Activated effector memory CD4-positive, alpha-beta T cell treated with anti-CD3 and anti-CD28 coated beads, Interleukin-2, amount 50 U/mL, for 16 hours (primary cell): ENCODE data around the gene SPOP.
"Not testable (repeated sequence)": the region's sequence is repeated elsewhere in the genome, so short reads cannot be mapped to it uniquely, and the experiment has no call there.

Source experiments
- DNase-seq: peaks from one replicate; pipeline ENCODE4 v3.0.0-alpha.2; 2020

SPOP gene

GRCh38 chr17:49647256-49647585 lies 30.7 kb downstream of the SPOP start:
- DNase-seq = no peak

DNA sequence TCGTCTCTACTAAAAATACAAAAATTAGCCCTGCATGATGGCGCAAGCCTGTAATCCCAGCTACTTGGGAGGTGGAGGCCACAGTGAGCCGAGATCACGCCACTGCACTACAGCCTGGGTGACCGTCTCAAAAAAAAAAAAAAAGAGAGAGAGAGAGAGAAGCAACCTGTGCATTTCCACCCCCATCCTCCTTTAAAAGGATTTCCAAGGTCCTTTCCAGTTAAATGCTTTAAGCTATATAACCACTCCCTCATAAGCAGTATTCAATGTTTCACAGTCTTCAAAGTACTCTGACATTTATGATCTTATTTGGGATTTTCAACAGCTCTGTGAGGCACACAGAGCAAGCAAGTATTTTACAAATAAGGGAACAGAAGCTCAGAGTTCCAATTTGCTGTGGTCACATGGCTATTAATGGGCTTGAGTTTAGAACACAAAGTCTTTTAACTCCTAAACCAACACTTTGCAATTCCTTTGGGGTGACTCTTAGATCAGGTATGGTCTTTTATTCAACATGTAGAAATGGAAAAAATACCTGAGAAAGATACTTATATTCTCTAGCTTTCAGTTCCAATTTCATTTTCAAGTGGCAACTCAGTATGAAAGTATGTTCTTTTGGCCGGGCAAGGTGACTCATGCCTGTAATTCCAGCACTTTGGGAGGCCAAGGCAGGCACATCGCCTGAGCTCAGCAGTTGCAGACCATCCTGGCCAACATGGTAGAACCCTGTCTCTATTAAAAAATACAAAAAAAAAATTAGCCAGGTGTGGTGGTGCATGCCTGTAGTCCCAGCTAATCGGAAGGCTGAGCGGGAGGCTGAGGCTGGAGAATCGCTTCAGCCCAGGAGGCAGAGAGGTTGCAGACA lies 31.3 kb downstream of the SPOP start:
- peak; percentile 77 for DNase-seq

DNA sequence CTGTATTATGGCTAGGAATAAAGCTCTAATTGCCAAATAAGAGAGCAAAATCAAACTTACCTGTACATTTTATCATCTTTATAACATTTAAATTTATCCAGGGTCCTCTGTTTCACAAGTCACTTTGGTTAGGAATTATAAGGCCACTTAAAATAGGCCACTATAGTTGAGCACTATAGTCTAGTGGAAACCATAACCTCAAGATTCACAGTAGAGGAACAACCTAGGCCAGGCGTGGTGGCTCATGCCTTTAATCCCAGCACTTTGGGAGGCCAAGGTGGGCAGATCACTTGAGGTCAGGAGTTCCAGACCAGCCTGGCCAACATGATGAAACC lies 31.9 kb downstream of the SPOP start:
- DNase-seq = not testable (repeated sequence)

DNA sequence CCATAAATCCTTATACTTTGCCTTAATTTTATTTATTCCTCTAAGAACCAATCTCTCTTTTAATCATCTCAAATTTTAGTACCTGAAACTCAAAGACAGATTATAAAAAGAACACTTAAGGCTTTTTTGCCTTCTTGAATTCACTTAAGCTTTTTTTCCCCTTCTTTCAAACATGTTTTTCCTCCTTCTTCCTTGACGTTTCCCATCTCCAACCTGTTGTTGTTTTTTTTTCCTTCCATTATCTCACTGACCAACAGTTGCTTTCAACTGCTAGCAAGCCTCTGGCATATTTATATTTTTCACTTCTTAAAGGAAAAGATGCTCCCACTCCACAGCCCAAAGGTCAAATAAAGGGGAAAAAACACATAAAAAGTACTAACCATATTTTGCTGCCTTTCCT lies 32.2 kb downstream of the SPOP start:
- no peak for DNase-seq

DNA sequence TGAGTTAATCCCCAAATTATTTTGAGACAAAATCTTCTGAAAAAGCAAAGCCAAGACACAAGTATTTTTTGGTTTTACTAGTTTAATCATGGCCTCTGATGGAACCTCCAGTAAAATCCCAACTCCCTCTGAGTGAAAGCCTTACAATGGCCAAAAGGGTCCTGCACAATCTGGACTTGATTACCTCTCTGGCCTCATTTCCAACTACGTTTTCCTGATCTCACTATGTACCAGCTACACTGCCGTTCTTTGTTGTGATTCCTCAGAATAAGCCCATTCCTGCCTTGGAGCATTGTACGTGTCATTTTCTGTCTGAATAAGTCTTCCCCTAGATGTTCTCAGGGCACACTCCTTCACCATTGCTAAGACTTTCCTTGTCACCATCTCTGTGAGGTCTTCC lies 37.3 kb downstream of the SPOP start:
- no peak for DNase-seq

GRCh38 chr17:49638818-49639217 lies 39.1 kb downstream of the SPOP start:
- DNase-seq = no peak

DNA sequence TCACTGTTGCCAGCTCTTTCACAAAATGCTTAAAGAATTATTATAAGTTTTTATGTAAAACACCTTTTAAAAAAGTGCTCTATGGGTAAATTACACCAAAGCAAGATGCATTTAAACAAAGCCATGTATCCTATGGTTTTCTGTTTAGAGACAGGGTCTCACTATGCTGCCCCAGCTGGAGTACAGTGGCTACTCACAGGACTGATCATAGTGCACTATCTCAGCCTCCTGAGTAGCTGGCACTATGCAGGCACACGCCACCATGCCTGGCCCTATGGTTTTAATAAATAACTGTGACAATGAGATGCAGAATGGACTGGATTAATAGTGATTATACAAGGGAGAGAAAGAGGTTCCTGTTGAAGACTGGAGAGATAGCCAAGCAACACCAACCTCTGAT lies 40.2 kb downstream of the SPOP start:
- no peak for DNase-seq

DNA sequence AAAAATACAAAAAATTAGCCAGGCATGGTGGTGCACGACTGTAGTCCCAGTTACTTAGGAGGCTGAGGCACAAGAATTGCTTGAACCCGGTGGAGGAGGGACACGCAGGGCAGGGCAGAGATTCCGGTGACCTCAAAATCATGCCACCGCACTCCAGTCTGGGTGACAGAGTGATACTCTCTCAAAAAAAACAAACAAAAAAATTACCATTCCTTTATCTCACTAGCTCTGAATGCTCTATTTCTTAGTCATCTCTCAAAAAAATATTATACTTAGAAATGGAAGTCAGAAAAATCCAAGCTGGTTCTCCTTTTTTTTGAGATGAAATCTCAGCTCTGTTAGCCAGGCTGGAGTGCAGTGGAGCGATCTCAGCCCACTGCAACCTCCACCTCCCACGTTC lies 40.8 kb downstream of the SPOP start:
- DNase-seq = no peak

GRCh38 chr17:49635121-49635520 lies 42.8 kb downstream of the SPOP start:
- no peak for DNase-seq

DNA sequence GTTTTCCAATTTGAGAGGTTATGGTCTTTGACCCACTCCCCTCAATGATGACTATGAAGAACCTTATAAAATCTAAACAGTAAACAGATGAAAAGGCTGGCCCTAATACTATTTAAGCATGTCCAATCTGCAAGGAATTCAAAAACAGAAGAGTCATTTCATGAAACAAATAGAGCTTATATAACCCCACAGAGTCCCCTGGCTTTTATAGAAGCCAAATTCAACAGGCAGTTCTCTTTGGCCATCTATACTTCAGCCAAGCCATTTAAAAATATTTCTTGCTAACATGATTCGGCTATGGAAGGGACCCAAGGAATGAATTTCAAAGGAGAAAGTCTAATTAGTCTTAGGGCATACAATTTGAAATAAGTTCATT lies 43.4 kb downstream of the SPOP start:
- DNase-seq = no peak

GRCh38 chr17:49633762-49634484 lies 44.0 kb downstream of the SPOP start:
- DNase-seq = no peak

GRCh38 chr17:49633250-49633649 lies 44.6 kb downstream of the SPOP start:
- no peak for DNase-seq

- no peak for DNase-seq
These were observed 45.7 kb downstream of the SPOP start for GRCh38 chr17:49632201-49632600.

- DNase-seq = no peak
These were observed 46.4 kb downstream of the SPOP start for GRCh38 chr17:49631496-49631895.

DNA sequence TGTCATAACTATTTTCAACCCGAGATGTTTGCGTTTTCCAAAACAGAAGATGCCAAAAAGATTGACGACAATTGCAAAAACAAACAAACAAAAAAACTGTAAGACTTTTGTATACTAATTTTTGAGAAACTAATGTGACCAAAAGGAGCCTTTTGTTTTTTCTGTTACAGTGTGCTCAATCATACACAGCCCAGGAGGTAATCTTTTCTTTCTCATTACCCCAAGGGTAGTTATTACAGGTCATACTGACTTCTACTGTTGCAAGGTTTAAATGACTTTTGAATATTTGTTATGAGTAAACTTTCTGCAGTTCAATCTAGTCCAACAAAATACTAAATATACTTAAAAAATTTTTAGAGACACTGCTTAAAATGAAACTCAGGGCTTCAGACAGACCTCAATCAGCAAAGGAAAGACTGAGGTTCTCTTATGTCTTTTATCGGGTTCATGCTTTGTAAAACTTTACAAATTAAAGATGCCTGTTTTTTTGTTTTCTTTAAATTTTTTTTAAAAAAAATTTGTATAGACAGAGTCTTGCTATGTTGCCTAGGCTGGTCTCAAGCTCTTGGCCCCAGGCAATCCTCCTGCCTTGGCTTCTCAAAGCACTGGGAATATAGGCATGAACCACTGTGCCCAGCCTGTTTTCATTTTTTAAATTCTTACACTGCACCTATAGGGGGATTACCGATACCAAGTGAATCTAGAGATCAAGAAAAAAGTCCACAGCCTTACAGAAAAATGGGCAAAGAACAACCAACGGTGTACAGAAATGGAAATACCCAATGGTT lies 47.6 kb downstream of the SPOP start:
- no peak for DNase-seq

- no peak for DNase-seq
These were observed 48.5 kb downstream of the SPOP start for GRCh38 chr17:49629447-49629846.

- no peak for DNase-seq
These were observed 53.0 kb downstream of the SPOP start for GRCh38 chr17:49624896-49625295.

DNA sequence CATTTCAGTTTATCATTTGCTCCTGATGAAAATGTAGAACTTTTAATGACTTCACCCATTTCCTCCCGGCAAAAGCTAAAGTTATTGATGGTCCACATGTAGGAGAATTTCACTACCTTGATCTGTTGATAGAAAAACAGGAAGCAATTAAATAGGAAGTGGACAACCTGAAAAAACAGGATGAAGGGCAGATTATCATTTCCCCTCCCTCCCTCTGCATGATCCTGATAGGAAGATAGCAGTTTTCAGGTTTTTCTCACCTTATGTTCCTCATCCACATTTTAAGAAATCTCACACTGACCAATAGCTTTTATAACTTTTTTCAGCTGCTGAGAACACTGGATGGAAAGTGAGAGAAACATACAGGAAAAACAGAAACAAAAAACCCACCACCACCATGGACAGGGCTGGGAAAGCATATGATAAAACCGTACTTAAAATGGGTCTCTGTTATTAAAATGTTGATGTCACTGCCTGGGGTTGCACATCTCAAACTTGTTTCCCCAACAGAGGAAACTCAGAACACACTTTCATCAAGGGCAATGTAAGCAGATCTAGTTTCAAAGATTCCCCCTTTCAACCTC lies 55.9 kb downstream of the SPOP start:
- DNase-seq = no peak

GRCh38 chr17:49621420-49621819 lies 56.5 kb downstream of the SPOP start:
- DNase-seq = no peak

GRCh38 chr17:49618028-49618611 lies 59.8 kb downstream of the SPOP start:
- DNase-seq = no peak

DNA sequence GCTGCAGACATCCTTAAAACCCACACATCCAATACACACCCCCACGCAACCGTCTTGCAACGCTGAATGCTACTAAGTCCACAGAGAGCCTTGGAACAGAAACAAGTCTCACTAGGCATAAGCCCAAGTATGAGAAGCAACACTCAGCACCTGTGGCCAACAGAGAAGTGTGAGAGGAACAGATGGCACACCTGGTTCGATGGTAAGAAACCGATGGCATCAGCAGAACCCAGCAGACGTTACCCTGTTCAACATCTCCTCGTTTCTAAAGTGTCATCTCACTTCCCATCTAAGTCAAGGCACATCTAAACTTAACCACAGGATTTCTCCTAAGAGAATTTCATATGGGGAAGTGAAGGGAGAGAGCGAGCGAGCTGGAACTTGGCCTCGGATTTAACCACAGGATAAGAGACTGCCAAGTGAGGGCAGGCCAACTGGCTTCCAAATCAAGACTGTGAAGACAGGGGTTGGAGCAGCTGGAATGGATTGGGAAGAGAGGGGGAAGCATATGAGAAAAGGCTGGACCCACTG lies 61.2 kb downstream of the SPOP start:
- DNase-seq = no peak

GRCh38 chr17:49616086-49616485 lies 61.8 kb downstream of the SPOP start:
- DNase-seq = no peak
